Measurements from ENCODE around the gene VAV3. TPM values are rescaled to one million over a fixed set of nuclear protein-coding genes. Genes with fewer than 3 reads are reported as not detected.

The VAV3 gene
- total RNA-seq, 1 donor from 2014 or later, result 1.9 TPM

- no peaks in the 10 kb centered on the region for H3K27me3 Mint-ChIP-seq (ENCODE audit: low read depth)
- intact Hi-C loops (cut with micrococcal nuclease), result no loop called here
- DNase-seq (ENCODE audit: low spot score), result no peak
- H3K36me3 Mint-ChIP-seq (ENCODE audit: low read depth), result no peaks in the 10 kb centered on the region
- no peaks in the 10 kb centered on the region for H3K9me3 Mint-ChIP-seq
- no peaks in the 10 kb centered on the region for H3K4me1 Mint-ChIP-seq (ENCODE audit: low read depth)
- H3K27ac Mint-ChIP-seq, result no peak overlapping the region
- no peak overlapping the region for H3K4me3 Mint-ChIP-seq (ENCODE audit: low read depth)
Observed at GRCh38 chr1:107563441-107563840, 401.5 kb downstream of the VAV3 start.

- H3K9me3 Mint-ChIP-seq, result no peaks in the 10 kb centered on the region
- no peak overlapping the region for H3K27ac Mint-ChIP-seq
- DNase-seq (ENCODE audit: low spot score), result no peak
- no peak overlapping the region for H3K4me3 Mint-ChIP-seq (ENCODE audit: low read depth)
- no peaks in the 10 kb centered on the region for H3K4me1 Mint-ChIP-seq (ENCODE audit: low read depth)
- no peaks in the 10 kb centered on the region for H3K27me3 Mint-ChIP-seq (ENCODE audit: low read depth)
- intact Hi-C loops (cut with micrococcal nuclease), result no loop called here
- H3K36me3 Mint-ChIP-seq (ENCODE audit: low read depth), result no peaks in the 10 kb centered on the region
Observed at GRCh38 chr1:107559881-107560280, 405.1 kb downstream of the VAV3 start.

DNA sequence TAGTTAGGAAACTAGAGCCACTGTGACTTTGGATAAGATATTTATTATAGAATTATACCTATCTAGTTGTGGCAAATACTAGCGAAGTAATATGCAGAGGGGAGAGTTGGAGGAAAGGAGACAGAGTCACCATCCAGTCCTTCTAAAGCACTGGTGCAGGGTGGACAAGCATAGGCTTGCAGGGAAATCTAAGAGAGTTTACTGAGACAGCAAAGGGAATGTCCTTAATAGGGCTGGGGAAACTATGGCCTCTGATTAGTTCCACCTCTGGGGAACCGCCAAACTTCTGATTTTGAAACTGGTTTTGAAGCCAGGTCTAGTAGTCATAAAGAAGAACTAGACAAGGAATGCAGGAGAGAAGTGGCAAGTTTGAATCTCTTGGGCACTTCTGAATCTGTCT, 407.9 kb downstream of the VAV3 start:
- DNase-seq (ENCODE audit: low spot score), result no peak
- Mint-ChIP-seq H3K4me1 (ENCODE audit: low read depth) (no peaks in the 10 kb centered on the region), H3K4me3 (ENCODE audit: low read depth) (no peak overlapping the region), H3K36me3 (ENCODE audit: low read depth) (no peaks in the 10 kb centered on the region), H3K9me3 (no peaks in the 10 kb centered on the region), H3K27me3 (ENCODE audit: low read depth) (no peaks in the 10 kb centered on the region), H3K27ac (no peak overlapping the region)
- intact Hi-C loops (cut with micrococcal nuclease), result no loop called here

- Mint-ChIP-seq H3K27me3 (ENCODE audit: low read depth) (no peaks in the 10 kb centered on the region), H3K27ac (no peak overlapping the region), H3K36me3 (ENCODE audit: low read depth) (no peaks in the 10 kb centered on the region), H3K4me3 (ENCODE audit: low read depth) (no peak overlapping the region), H3K9me3 (no peaks in the 10 kb centered on the region), H3K4me1 (ENCODE audit: low read depth) (no peaks in the 10 kb centered on the region)
- DNase-seq (ENCODE audit: low spot score), result no peak
- intact Hi-C loops (cut with micrococcal nuclease), result no loop called here
Observed at GRCh38 chr1:107555578-107555977, 409.4 kb downstream of the VAV3 start.

- DNase-seq (ENCODE audit: low spot score), result no peak
- no peaks in the 10 kb centered on the region for H3K27me3 Mint-ChIP-seq (ENCODE audit: low read depth)
- intact Hi-C loops (cut with micrococcal nuclease), result no loop called here
- H3K9me3 Mint-ChIP-seq, result no peaks in the 10 kb centered on the region
- H3K4me1 Mint-ChIP-seq (ENCODE audit: low read depth), result no peaks in the 10 kb centered on the region
- H3K36me3 Mint-ChIP-seq (ENCODE audit: low read depth), result no peaks in the 10 kb centered on the region
- H3K4me3 Mint-ChIP-seq (ENCODE audit: low read depth), result no peak overlapping the region
- no peak overlapping the region for H3K27ac Mint-ChIP-seq
Observed at GRCh38 chr1:107552781-107553180, 412.2 kb downstream of the VAV3 start.

- no peaks in the 10 kb centered on the region for H3K36me3 Mint-ChIP-seq (ENCODE audit: low read depth)
- H3K9me3 Mint-ChIP-seq, result no peaks in the 10 kb centered on the region
- intact Hi-C loops (cut with micrococcal nuclease), result no loop called here
- no peak overlapping the region for H3K4me3 Mint-ChIP-seq (ENCODE audit: low read depth)
- no peak for DNase-seq (ENCODE audit: low spot score)
- no peak overlapping the region for H3K27ac Mint-ChIP-seq
- H3K27me3 Mint-ChIP-seq (ENCODE audit: low read depth), result no peaks in the 10 kb centered on the region
- H3K4me1 Mint-ChIP-seq (ENCODE audit: low read depth), result no peaks in the 10 kb centered on the region
Observed at GRCh38 chr1:107551456-107551855, 413.5 kb downstream of the VAV3 start.

DNA sequence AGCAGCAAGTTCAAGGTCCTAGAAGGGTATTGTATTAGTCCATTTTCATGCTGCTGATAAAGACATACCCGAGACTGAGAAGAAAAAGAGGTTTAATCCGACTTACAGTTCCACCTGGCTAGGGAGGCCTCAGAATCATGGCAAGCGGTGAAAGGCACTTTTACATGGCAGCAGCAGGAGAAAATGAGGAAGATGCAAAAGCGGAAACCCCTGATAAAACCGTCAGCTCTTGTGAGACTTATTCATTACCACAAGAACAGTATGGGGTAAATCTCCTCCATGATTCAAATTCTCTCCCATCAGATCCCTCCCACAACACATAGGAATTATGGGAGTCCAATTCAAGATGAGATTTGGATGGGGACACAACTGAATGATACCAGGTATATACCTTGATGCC, 414.6 kb downstream of the VAV3 start:
- no peak overlapping the region for H3K4me3 Mint-ChIP-seq (ENCODE audit: low read depth)
- no peak overlapping the region for H3K27ac Mint-ChIP-seq
- no peak for DNase-seq (ENCODE audit: low spot score)
- intact Hi-C loops (cut with micrococcal nuclease), result no loop called here
- no peaks in the 10 kb centered on the region for H3K4me1 Mint-ChIP-seq (ENCODE audit: low read depth)
- no peaks in the 10 kb centered on the region for H3K27me3 Mint-ChIP-seq (ENCODE audit: low read depth)
- H3K9me3 Mint-ChIP-seq, result no peaks in the 10 kb centered on the region
- no peaks in the 10 kb centered on the region for H3K36me3 Mint-ChIP-seq (ENCODE audit: low read depth)

DNA sequence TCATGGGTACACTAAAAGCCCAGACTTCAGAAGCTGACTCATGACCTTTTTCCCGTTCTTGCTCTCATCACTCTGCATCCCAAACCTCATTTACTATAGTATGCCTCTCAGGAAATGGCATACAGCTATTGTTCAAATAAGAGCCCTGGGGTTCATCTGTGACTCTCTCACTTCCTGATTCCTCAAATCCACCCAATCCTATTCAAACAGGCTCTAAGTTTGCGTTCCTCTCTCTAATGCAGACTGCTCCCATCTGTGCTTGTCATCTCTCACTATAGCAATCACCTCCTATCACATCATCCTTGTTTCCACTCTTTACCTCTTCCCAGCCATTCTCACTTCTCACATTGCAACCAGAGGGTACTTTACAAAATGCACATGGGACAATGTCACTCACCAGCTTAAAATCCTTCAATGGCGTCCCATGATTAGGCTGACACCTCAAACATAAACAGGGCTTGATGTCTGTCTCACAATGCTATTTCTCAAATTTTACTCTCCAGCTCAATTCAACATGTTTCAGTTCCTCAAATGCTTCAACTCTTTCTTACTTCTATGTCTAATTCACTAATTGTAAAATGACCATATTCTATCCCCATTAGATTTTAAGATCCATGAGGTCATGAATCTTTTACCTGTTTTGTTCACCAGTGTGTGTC, 415.7 kb downstream of the VAV3 start:
- DNase-seq (ENCODE audit: low spot score), result no peak
- Mint-ChIP-seq H3K4me1 (ENCODE audit: low read depth) (no peaks in the 10 kb centered on the region), H3K27me3 (ENCODE audit: low read depth) (no peaks in the 10 kb centered on the region), H3K9me3 (no peaks in the 10 kb centered on the region), H3K27ac (no peak overlapping the region), H3K36me3 (ENCODE audit: low read depth) (no peaks in the 10 kb centered on the region), H3K4me3 (ENCODE audit: low read depth) (no peak overlapping the region)
- intact Hi-C loops (cut with micrococcal nuclease), result no loop called here

DNA sequence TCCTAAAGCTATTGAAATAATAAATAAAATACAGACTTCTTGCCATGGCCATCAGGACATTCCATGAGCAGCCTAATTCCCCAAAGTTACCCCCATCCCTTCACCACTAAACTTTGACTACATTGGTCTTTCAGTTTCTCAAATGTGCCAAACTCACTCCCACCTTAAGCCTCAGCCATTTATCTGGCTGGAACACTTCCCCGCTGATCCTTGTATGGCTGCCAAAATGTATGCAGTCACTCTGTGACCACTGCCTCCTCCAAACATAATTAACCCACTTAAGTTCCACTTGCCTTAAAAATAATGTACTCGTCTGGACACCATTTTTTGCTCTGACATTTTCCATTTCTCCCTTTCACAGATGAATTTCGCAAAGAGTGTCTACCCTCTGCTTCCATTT, 416.7 kb downstream of the VAV3 start:
- H3K4me1 Mint-ChIP-seq (ENCODE audit: low read depth), result no peaks in the 10 kb centered on the region
- H3K27ac Mint-ChIP-seq, result no peak overlapping the region
- H3K9me3 Mint-ChIP-seq, result no peaks in the 10 kb centered on the region
- H3K36me3 Mint-ChIP-seq (ENCODE audit: low read depth), result no peaks in the 10 kb centered on the region
- no peak for DNase-seq (ENCODE audit: low spot score)
- no peak overlapping the region for H3K4me3 Mint-ChIP-seq (ENCODE audit: low read depth)
- no peaks in the 10 kb centered on the region for H3K27me3 Mint-ChIP-seq (ENCODE audit: low read depth)
- intact Hi-C loops (cut with micrococcal nuclease), result no loop called here

- intact Hi-C loops (cut with micrococcal nuclease), result no loop called here
- no peak overlapping the region for H3K27ac Mint-ChIP-seq
- no peaks in the 10 kb centered on the region for H3K9me3 Mint-ChIP-seq
- no peak overlapping the region for H3K4me3 Mint-ChIP-seq (ENCODE audit: low read depth)
- no peaks in the 10 kb centered on the region for H3K4me1 Mint-ChIP-seq (ENCODE audit: low read depth)
- H3K36me3 Mint-ChIP-seq (ENCODE audit: low read depth), result no peaks in the 10 kb centered on the region
- H3K27me3 Mint-ChIP-seq (ENCODE audit: low read depth), result no peaks in the 10 kb centered on the region
- no peak for DNase-seq (ENCODE audit: low spot score)
Observed at GRCh38 chr1:107547363-107548155, 417.4 kb downstream of the VAV3 start.

- Mint-ChIP-seq H3K27me3 (ENCODE audit: low read depth) (no peaks in the 10 kb centered on the region), H3K9me3 (no peaks in the 10 kb centered on the region), H3K4me3 (ENCODE audit: low read depth) (no peak overlapping the region), H3K36me3 (ENCODE audit: low read depth) (no peaks in the 10 kb centered on the region), H3K4me1 (ENCODE audit: low read depth) (no peaks in the 10 kb centered on the region), H3K27ac (no peak overlapping the region)
- intact Hi-C loops (cut with micrococcal nuclease), result no loop called here
- no peak for DNase-seq (ENCODE audit: low spot score)
Observed at GRCh38 chr1:107546576-107546975, 418.4 kb downstream of the VAV3 start.

DNA sequence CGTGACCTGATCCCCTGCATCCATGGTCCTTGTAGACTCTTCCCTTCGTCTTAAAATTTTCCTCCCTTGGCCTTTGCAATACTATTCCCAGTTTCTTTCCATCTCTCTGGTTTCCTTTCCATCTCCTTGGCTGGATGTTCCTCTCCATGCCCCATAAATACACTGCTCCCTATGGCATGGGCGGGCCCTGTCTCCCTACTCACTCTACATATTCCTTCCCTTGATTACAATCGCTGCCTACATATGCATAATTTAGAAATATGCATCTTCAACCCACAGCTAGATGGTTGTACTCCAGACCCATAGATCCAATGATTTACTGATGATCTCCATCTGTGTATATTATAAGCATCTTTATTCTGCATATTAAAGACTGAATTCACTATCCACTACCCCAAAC, 419.1 kb downstream of the VAV3 start:
- no peaks in the 10 kb centered on the region for H3K9me3 Mint-ChIP-seq
- no peaks in the 10 kb centered on the region for H3K36me3 Mint-ChIP-seq (ENCODE audit: low read depth)
- no peak for DNase-seq (ENCODE audit: low spot score)
- H3K27ac Mint-ChIP-seq, result no peak overlapping the region
- no peaks in the 10 kb centered on the region for H3K4me1 Mint-ChIP-seq (ENCODE audit: low read depth)
- no peak overlapping the region for H3K4me3 Mint-ChIP-seq (ENCODE audit: low read depth)
- intact Hi-C loops (cut with micrococcal nuclease), result no loop called here
- no peaks in the 10 kb centered on the region for H3K27me3 Mint-ChIP-seq (ENCODE audit: low read depth)

GRCh38 chr1:107545056-107545577, 419.9 kb downstream of the VAV3 start:
- no peak for DNase-seq (ENCODE audit: low spot score)
- no peak overlapping the region for H3K4me3 Mint-ChIP-seq (ENCODE audit: low read depth)
- no peaks in the 10 kb centered on the region for H3K4me1 Mint-ChIP-seq (ENCODE audit: low read depth)
- H3K9me3 Mint-ChIP-seq, result no peaks in the 10 kb centered on the region
- intact Hi-C loops (cut with micrococcal nuclease), result no loop called here
- H3K27me3 Mint-ChIP-seq (ENCODE audit: low read depth), result no peaks in the 10 kb centered on the region
- H3K27ac Mint-ChIP-seq, result no peak overlapping the region
- no peaks in the 10 kb centered on the region for H3K36me3 Mint-ChIP-seq (ENCODE audit: low read depth)

All from activated T-helper 2 cell treated with anti-CD3 and anti-CD28 coated beads, Interferon-gamma antibody, Interleukin-2, Interleukin-4, amounts not matched to agents 10 μg/mL and 5 μg/mL and 100 μg/mL, durations not matched to agents 14 hours and 24 hours and 36 hours (primary cell).